ENCODE data around the gene PF4V1. TPM values are rescaled to one million over a fixed set of nuclear protein-coding genes. Genes with fewer than 3 reads are reported as not detected.

PF4V1 gene
- not detected for total RNA-seq

- WGBS, 2 donors = 22 to 28% methylated on average over 9 to 14 of the region's 22 CpGs
- Histone ChIP-seq H3K9me3 (no peaks in the 10 kb centered on the region), H3K27ac (no peak within 1 kb of the TSS), H3K27me3 (no peaks in the 10 kb centered on the region), H3K4me3 (no peak within 1 kb of the TSS), H3K36me3 (no peaks in the 10 kb centered on the region), H3K4me1 (peaks cover 0 to 16% (median 0%) of the 10 kb centered on the region in 4 donors)
- DNase-seq (ENCODE audit: low spot score in 2 of 2) = no peak
- TF ChIP-seq CTCF (IDR thresholded peaks at IDR 0.05) (peak in 1 of 5 experiments; percentile 15), EP300 (IDR thresholded peaks at IDR 0.05) (no peak)
These were observed at the start of gene PF4V1 for GRCh38 chr4:73853246-73853704. TSS of gene PF4V1 (plus strand) at chr4:73853296. CDS start at chr4:73853363, 67 bp downstream.

- H3K36me3 ChIP-seq = no peaks in the 10 kb centered on the region
- no peak overlapping the region for H3K4me3 ChIP-seq
- no peaks in the 10 kb centered on the region for H3K4me1 ChIP-seq
- no peak for DNase-seq (ENCODE audit: low spot score in 2 of 2)
- WGBS, 2 donors = 24% methylated on average over 3 of the region's 3 CpGs
- H3K27ac ChIP-seq = no peak overlapping the region
- no peaks in the 10 kb centered on the region for H3K27me3 ChIP-seq
- TF ChIP-seq CTCF (IDR thresholded peaks at IDR 0.05) (no peak), EP300 (IDR thresholded peaks at IDR 0.05) (no peak), POLR2A (IDR thresholded peaks at IDR 0.05) (no peak)
- no peaks in the 10 kb centered on the region for H3K9me3 ChIP-seq
These were observed 42.9 kb upstream of the PF4V1 start for GRCh38 chr4:73810191-73810590.

- Histone ChIP-seq H3K9me3 (no peaks in the 10 kb centered on the region), H3K27ac (no peak overlapping the region), H3K36me3 (no peaks in the 10 kb centered on the region), H3K27me3 (no peaks in the 10 kb centered on the region), H3K4me1 (no peaks in the 10 kb centered on the region), H3K4me3 (no peak overlapping the region)
- WGBS, 2 donors = 62 to 67% methylated on average over 1 of the region's 1 CpG
- no peak for DNase-seq (ENCODE audit: low spot score in 2 of 2)
- no peak for TF ChIP-seq POLR2A (IDR thresholded peaks at IDR 0.05)
- TF ChIP-seq EP300 (IDR thresholded peaks at IDR 0.05) = no peak
These were observed 41.3 kb upstream of the PF4V1 start for GRCh38 chr4:73811841-73812240.

GRCh38 chr4:73814679-73815078 is 38.4 kb upstream of the PF4V1 start:
- TF ChIP-seq EP300 (IDR thresholded peaks at IDR 0.05) (no peak), POLR2A (IDR thresholded peaks at IDR 0.05) (no peak)
- H3K27me3 ChIP-seq = no peaks in the 10 kb centered on the region
- H3K4me1 ChIP-seq = no peaks in the 10 kb centered on the region
- no peaks in the 10 kb centered on the region for H3K9me3 ChIP-seq
- no peaks in the 10 kb centered on the region for H3K36me3 ChIP-seq
- no peak for DNase-seq (ENCODE audit: low spot score in 2 of 2)
- WGBS, 2 donors = 89 to 100% methylated on average over 1 of the region's 1 CpG
- no peak overlapping the region for H3K4me3 ChIP-seq
- no peak overlapping the region for H3K27ac ChIP-seq

GRCh38 chr4:73815145-73815544 is 38.0 kb upstream of the PF4V1 start:
- Histone ChIP-seq H3K27ac (no peak overlapping the region), H3K9me3 (no peaks in the 10 kb centered on the region), H3K4me1 (no peaks in the 10 kb centered on the region), H3K27me3 (no peaks in the 10 kb centered on the region), H3K36me3 (no peaks in the 10 kb centered on the region), H3K4me3 (no peak overlapping the region)
- no peak for DNase-seq (ENCODE audit: low spot score in 2 of 2)
- TF ChIP-seq POLR2A (IDR thresholded peaks at IDR 0.05) (no peak), EP300 (IDR thresholded peaks at IDR 0.05) (no peak), CTCF (IDR thresholded peaks at IDR 0.05) (no peak)
- 70 to 75% methylated on average over 1 of the region's 1 CpG for WGBS, 2 donors

- DNase-seq (ENCODE audit: low spot score in 2 of 2) = peak in 1 of 2 donors; percentile 23
- Histone ChIP-seq H3K4me1 (no peaks in the 10 kb centered on the region), H3K27ac (no peak overlapping the region), H3K36me3 (no peaks in the 10 kb centered on the region), H3K27me3 (no peaks in the 10 kb centered on the region), H3K4me3 (no peak overlapping the region), H3K9me3 (no peaks in the 10 kb centered on the region)
- WGBS, 2 donors = 52 to 56% methylated on average over 3 of the region's 3 CpGs
- TF ChIP-seq EP300 (IDR thresholded peaks at IDR 0.05) (no peak), POLR2A (IDR thresholded peaks at IDR 0.05) (no peak), CTCF (IDR thresholded peaks at IDR 0.05) (no peak)
These were observed 36.3 kb upstream of the PF4V1 start for GRCh38 chr4:73816814-73817213.
